DMS153 treated with DMSO at 0.1 percent for 48 hours (cell line): ENCODE measurements around the gene CSGALNACT2.

ENCODE experiments used
- DNase-seq: peaks from one replicate; lab custom pipeline; 2025; ENCODE audit not compliant: unreplicated experiment; lab: John Stamatoyannopoulos, UW

The CSGALNACT2 gene

DNA sequence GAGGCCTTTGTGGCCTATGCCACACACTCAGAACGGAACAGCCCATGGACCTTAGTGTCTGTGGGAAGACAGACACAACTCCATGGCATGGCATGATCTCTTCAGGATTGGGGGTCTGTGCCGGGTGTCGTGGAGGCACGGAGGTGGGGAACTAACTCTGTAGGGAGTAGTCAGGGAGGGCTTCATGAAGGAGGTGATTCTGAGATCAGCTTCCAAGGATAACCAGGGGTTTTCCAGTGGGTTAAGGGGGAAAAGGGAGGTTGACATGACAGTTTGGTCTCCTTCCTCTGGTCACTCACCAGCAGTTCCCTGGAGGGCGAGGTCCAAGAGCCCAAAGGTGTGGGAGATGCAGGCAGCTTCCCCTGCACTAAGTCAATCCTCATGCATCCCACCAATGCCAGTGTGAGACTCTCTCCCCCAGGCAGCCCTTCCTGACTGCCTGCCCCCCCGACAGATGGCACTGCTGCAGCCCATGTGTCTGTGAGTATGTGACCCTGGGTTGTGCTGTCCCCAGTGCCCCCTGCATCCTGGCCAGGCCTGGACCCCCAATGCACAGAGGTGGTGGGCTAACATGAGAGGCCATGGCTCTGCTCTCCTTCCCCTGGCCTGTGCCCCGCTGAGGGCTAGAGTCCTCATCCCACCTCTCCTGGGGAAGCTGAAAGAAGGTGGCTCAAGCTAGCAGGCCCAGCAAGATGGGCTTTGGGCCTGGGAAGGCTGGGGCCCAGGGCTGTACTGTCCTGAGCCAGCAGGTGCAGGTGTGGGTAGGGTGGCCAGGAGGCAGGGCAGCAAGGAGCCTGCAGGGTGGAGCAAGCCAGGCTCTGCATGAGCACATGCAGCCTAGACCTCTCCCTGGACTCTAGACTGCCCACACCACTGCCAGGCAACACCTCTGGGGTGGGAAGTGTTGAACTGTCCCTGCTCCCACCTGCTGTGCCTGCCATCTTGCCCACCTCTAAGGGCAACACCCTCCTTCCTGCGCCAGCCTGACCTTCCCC is 88.9 kb downstream of the CSGALNACT2 start:
- DNase-seq, result no peak

DNA sequence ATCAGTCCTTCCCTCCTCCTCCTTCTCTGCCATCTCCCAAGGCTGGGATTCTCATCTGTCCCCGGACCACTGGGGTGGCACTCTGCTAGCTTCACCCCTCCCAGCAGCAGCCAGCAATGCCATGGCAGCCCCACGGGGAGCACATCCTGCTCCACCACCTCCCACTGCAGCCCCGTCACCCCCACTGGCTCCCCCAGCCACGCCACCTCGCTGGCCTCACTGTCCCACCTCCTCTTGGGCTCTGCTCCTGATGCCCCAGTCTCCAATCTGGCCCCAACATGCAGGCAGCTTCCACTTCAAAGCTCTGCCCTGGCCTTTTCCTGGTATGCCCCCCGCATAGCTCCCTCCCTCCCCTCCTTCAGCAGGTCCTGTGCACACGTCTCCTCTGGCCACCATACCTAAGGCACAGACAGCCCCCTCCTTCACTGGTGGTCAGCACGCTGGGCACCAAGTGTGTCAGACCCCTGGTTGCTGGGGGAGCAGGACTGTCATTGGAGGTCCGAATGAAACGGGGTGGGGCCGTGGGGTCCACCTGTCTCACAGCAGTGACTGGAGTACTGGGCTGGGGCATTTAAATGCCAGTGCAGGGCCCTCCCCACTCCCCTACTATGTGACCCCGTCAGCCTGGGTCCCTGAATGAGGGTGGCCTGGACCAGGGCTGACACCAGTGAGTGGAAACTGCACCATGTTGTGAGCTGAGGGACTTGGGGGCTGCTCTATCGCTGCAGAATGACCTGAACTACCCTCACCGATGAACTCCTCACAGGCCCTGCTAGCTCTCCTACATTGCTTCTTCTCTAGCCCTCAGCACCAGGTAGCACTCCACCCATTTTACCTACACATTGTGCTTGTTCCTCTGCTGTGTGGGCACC is 89.9 kb downstream of the CSGALNACT2 start:
- no peak for DNase-seq

DNA sequence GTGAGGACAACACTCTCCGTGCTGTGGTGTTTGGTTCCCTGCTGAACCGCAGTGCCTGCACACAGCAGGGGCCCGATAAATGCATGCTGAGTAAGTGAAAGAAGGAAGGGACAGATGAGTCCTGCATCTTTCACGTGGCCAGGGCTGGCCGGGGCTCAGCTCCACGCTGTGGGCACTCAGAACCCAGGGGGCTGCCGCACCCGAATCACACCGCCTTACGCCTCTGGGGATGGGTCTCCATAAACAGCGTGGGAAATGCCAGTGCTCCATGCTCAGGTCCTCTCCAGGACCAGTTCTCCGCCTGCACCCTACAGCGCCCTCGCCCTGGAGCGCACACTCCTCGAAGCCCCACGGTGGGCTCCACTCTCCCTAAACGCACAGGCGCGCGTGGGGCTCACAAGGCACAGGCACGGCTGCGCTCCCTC is 90.5 kb downstream of the CSGALNACT2 start:
- DNase-seq, result no peak

DNA sequence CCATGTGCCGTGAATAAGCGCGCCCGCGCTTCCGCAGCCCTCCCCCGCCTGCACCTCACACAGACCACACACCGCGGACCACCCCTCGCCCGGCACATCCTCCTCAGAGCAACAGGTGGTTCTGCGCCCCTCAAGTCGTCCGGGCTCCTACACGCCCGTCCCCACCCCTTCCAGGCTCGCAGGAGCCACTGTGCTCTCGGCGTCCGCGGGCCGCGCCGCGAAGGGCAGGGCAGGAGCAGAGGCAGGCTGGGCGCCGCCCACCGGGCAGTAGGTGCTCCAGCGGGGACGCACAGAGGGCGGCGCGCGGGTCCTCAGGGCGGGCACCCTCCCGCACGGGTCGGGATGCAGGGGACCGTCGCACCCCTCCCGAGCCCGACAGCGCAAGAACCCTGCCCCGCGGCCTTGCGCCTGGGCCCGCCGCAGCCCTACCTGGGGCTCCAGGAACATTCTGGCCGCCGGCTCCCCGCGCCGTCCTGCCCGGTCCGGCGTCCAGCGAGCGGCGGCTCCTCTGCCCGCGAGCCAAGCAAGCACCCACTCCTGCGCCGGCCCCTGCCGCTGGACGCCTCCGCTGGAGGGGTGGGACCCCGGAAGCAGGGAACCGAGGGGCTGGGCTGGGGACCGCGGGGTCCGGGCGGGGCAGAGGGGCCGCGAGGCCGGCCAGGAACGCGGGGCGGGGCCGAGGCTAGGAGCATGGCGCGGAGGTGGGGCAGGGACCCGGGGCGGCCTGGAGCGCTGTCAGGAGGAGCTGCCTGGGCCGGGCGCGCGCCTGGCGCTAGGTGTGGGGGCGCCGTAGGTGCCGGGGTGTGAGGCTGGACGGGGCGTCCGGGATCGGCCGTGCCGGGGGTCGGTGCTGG is 91.2 kb downstream of the CSGALNACT2 start:
- DNase-seq, result no peak

DNA sequence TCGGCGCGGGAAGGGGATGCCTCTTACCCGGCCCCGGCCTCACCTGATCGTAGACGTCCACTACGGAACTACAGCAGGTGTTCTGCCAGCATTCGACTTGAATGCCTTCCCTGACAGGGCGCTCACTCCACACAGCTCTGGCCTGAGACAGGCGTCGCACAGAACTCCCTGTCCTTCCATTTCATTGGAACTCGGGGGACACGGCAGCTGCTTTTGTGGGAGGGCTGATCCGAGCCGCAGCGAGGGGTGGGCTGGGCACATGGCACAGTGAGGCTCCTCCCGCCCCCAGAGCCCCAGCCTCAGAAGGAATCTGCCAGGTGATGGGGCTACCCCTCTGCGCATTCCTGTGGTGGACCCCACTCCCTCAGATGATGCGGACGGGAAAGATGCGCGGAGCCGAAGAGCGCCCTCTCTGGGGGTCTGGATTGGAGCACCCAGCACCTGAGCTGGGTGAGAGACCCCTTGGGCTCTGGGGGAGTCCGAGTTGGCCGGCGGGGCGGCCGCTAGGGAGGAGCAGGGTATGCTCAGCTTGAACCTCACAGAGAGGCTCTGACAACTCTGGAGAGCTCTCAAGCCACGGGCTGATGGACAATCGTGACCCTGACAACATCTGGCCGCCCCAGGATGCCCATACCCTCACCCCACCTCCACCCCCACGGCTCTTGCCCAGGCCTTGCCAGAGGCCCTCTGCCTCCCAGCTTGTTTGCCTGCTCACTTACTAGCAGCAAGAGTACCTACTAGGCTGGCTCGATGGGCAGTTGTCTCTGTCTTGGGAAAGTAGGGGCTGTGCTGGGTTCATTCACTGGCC is 92.1 kb downstream of the CSGALNACT2 start:
- no peak for DNase-seq

DNA sequence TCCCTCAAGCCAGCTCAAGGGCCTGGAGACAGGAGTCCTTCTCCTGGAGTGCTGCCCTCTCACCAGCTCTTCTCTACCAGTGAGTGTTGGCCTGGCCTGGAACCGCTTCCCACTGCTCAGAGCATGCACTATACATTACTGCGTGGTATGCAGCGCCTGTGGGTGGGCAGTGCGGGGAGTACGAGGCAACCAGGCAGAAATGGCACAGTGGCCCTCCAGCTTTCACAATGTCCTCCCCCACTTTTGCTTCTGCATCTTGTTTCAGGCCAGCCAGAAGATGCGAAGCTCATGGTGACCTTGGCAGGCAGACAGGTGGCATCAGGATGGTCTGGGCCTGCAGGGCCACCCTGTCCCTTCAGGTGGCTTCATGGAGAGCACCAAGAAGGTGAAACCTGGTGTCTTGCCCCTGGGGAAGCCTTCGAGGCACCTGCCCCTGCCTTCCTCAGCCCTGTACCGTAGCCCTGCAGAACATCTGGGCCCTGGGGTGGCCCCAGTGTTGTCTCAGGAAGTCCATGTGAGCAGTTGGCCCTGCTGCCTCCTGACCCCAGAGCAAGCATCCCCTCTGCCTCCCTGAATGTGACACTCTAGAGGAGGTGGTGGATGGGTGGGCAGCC is 92.8 kb downstream of the CSGALNACT2 start:
- no peak for DNase-seq

DNA sequence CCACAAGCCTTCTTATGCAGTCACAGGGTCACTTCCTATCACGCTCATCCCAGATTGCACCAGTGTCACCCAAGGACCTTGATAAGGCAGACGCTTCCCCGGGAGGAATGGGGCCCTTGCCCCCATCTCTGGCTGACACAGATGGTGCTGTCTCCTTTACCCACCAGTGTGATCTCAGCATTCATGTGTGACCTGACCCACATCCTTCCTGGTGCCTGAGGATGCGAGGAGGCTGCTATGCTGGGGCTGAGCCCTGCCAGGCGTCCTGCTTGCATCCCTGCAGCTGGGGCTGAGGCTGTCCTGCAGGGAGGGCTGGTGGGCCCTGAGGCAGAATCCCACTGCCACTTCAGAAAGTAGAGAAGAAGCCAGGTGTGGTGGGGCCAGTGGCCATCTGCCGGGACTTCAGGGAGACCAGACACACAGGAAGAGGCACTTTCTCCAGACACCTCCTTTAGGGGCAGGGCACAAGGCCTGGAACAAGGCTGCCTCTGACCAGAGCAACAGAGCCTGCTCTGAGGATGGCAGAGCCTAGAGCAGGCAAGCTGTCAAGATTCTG is 93.4 kb downstream of the CSGALNACT2 start:
- no peak for DNase-seq

DNA sequence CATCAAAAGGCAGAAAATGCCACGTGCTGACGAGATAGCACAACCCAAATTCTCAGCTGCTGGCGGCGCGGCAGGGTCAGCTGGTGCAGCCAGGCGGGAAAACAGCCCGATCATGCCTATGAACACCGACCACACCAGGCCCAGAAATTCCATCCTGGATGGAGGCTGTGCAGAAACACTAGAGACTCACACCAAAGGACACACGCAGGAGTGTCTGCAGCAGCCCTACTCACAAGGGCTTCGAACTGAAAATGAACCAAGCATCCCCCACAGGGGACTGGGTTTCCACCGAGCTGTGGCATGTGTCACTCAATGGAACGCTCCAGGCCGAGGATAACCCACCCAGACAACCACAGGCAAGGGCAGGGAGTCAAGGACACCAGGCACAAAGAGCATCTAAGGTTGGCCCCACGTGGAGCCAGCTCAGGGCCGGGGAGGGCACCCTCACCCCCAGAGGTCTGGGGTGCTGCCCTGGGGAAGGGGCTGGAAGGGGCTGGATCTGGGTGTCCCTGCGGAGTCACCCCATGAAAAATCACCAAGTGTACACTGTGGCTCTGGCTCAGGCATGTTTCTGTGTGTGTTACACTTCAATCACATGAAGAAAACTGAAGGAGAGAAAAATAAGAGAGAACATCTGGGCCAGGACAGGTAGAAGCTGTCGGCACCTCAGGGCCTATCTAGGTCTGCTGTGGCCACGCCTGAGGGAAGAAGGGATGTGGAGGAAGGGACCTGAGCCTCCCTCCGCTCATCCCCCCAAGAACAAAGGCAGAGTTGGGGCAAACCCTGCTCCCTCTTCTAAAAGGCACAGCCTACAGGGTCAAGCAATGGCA is 95.6 kb downstream of the CSGALNACT2 start:
- DNase-seq, result no peak

DNA sequence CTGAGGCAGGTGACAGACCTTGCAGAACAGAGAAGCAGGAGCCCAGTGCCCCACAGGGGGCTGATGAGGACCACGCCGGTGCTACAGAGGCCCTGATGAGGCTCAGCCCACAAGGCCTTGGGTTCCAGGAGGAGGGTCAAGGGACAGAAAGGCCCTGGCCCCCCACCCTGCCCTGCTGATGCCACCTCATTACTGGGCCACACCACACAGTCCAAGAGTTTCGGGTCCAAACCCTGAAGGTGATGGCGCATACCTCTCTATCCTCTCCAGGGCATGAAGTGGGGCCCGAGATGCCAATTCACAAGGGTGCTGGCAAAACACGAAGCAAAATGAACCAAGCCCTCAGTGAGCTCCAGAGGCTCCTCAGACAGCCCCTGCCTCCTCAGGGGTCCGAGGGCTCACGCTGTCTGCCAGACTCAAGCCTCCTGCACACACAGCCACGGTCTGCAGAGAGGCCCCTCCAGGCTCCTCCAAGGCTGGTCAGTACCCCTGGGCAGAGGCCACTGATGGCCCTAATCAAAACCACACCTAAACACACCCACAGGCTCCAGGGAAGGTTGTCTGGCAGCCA is 96.3 kb downstream of the CSGALNACT2 start:
- no peak for DNase-seq
